ENCODE measurements around the gene KCNMB1. TPM values are rescaled to one million over a fixed set of nuclear protein-coding genes. Genes with fewer than 3 reads are reported as not detected.
"Not testable (repeated sequence)": the region's sequence is repeated elsewhere in the genome, so short reads cannot be mapped to it uniquely, and the experiment has no call there.

Gene KCNMB1
- total RNA-seq, 2 donors from 2014 or later = not detected

DNA sequence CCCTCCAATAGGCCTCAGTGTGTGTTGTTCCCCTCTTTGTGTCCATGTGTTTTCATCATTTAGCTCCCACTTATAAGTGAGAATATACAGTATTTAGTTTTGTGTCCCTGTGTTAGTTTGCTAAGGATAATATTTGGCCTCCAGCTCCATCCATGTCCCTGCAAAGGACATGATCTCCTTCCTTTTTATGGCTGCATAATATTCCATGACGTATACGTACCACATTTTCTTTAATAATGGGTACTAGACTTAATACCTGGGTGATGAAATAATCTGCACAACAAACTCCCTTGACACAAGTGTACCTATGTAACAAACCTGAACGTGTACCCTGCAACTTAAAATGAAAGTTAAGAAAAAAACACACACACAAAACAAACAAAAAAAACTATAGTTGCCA lies 12.6 kb downstream of the KCNMB1 start:
- not testable (repeated sequence) for H3K36me3 Mint-ChIP-seq (ENCODE audit: low read depth); H3K27me3 Mint-ChIP-seq; ATAC-seq (replicated peaks); H3K27ac Mint-ChIP-seq; H3K4me3 Mint-ChIP-seq; H3K9me3 Mint-ChIP-seq; H3K4me1 Mint-ChIP-seq

DNA sequence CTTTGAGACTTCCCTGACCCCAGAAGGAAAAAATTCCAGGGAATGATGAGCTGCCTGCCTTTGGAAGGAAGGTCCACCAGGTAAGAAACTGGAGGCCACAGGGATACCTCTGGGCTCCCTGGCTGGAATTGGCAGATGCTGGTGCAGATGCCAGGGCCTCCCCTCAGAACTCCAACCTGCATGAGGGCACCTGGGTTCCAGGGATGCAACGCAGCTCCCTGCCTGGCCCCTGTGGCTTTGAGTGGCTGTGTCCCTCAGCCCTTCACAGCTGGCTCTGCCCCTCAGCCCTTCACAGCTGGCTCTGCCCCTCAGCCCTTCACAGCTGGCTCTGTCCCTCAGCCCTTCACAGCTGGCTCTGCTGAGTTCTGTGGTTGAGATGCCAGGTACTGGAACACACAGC lies 13.9 kb downstream of the KCNMB1 start:
- no peak for ATAC-seq (replicated peaks)
- H3K27ac Mint-ChIP-seq = no peak overlapping the region
- no peaks in the 10 kb centered on the region for H3K9me3 Mint-ChIP-seq
- H3K4me3 Mint-ChIP-seq = no peak overlapping the region
- peaks cover 5% of the 10 kb centered on the region for H3K27me3 Mint-ChIP-seq
- no peaks in the 10 kb centered on the region for H3K4me1 Mint-ChIP-seq
- H3K36me3 Mint-ChIP-seq (ENCODE audit: low read depth) = no peaks in the 10 kb centered on the region

DNA sequence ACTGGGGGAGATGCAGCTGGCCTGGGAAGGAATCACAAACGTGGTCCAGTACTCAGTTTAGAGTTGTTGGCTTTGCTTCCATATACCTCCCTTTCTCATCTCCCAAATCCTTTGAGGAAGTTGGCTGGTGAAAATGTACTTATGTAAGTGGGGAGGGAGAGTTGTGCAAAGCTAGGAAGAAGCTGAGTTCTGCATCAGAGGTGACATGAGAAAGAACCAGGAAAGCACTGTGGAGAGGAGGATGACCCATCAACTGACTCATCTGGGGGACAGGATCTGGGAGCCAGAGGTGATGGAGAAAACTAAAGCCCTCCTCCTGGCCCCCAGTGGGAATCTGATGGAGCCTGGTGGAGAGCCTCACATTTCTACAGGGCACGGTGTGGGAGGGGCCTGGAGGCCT lies 16.2 kb downstream of the KCNMB1 start:
- Mint-ChIP-seq H3K9me3 (no peaks in the 10 kb centered on the region), H3K4me3 (no peak overlapping the region), H3K4me1 (no peaks in the 10 kb centered on the region), H3K27me3 (no peaks in the 10 kb centered on the region), H3K27ac (no peak overlapping the region), H3K36me3 (ENCODE audit: low read depth) (no peaks in the 10 kb centered on the region)
- no peak for ATAC-seq (replicated peaks)

DNA sequence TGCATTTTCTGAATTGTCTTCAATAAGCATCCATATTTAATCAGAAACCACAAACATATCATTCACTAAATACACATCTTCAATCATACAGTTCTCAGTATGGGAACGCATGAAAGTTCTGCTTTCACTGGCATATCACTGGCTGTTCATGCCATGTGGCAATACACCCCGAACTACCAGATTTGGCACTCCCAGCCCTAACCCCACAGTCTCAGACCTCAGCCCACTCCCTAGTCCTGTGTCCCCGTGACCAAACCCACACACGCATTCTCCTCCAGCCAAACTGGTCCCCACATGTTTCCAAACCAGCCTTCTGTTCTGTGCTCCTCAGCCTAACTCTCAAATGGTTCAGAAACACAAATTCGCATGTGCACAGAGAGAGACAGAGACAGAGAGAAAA lies 20.6 kb downstream of the KCNMB1 start:
- ATAC-seq (replicated peaks) = no peak
- no peaks in the 10 kb centered on the region for H3K36me3 Mint-ChIP-seq (ENCODE audit: low read depth)
- H3K27me3 Mint-ChIP-seq = no peaks in the 10 kb centered on the region
- no peaks in the 10 kb centered on the region for H3K4me1 Mint-ChIP-seq
- no peaks in the 10 kb centered on the region for H3K9me3 Mint-ChIP-seq
- H3K27ac Mint-ChIP-seq = no peak overlapping the region
- H3K4me3 Mint-ChIP-seq = no peak overlapping the region

DNA sequence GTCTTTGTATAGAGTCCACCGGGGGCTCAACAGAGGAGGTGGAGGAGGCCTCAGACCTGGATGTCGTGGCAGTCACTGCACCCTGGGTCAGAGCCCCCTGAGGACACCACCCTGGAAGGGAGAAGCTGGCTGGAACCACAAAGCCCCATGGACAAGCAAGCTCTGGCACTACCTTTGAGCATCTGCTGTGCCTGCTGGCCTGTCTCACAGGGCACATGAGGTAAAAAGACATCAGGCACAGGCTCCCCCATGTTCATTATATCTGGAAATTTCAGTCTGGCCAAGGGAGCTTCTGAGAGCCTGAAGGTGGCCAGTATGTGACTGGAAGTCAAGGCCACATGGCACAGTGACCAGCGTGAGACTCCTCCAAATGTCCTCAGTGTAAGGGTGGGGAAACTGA lies 22.9 kb downstream of the KCNMB1 start:
- no peaks in the 10 kb centered on the region for H3K9me3 Mint-ChIP-seq
- no peaks in the 10 kb centered on the region for H3K27me3 Mint-ChIP-seq
- no peaks in the 10 kb centered on the region for H3K36me3 Mint-ChIP-seq (ENCODE audit: low read depth)
- no peak for ATAC-seq (replicated peaks)
- H3K4me1 Mint-ChIP-seq = no peaks in the 10 kb centered on the region
- no peak overlapping the region for H3K4me3 Mint-ChIP-seq
- no peak overlapping the region for H3K27ac Mint-ChIP-seq

DNA sequence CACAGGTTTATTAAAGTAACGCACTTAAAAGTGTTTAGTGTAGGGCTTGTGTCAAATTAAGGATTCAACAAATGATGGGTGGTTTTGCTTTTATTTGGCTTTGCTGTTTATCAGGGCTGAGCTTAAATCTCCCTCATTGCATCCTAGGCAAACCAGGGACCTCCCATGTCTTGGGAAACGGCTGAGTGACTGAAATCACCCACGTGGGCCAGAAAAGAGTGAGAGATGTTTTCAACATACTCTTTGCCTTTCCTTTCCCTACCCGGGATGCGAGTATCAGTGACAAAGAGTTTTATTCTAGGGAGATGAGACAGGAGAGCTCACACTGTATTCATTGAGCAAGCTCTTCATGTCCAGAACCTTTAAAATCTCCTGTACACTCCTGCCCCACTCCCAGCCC lies 23.3 kb downstream of the KCNMB1 start:
- Mint-ChIP-seq H3K27ac (no peak overlapping the region), H3K4me3 (no peak overlapping the region), H3K27me3 (no peaks in the 10 kb centered on the region), H3K9me3 (no peaks in the 10 kb centered on the region), H3K4me1 (no peaks in the 10 kb centered on the region), H3K36me3 (ENCODE audit: low read depth) (no peaks in the 10 kb centered on the region)
- ATAC-seq (replicated peaks) = no peak

DNA sequence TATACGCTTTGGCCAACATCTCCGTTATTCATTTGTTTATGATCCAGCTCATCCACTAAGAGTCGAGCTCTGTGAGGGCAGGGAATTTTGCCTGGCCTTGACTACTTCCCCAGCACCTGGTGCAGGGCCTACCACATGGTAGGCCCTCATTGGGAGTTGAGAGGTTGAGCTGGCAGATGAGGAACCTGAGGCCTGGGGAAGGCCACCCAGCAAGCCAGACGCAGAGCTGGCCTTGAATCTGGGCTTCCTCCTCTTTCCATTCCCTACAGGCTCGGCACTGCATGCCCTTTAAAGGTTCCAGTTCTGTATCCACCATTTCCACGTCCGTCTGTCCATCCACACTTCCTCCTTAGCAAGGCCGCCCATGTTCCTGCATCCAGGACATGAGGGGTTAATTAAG lies 24.2 kb downstream of the KCNMB1 start:
- no peaks in the 10 kb centered on the region for H3K9me3 Mint-ChIP-seq
- no peaks in the 10 kb centered on the region for H3K36me3 Mint-ChIP-seq (ENCODE audit: low read depth)
- no peak overlapping the region for H3K27ac Mint-ChIP-seq
- ATAC-seq (replicated peaks) = no peak
- no peaks in the 10 kb centered on the region for H3K4me1 Mint-ChIP-seq
- H3K27me3 Mint-ChIP-seq = no peaks in the 10 kb centered on the region
- H3K4me3 Mint-ChIP-seq = no peak overlapping the region

DNA sequence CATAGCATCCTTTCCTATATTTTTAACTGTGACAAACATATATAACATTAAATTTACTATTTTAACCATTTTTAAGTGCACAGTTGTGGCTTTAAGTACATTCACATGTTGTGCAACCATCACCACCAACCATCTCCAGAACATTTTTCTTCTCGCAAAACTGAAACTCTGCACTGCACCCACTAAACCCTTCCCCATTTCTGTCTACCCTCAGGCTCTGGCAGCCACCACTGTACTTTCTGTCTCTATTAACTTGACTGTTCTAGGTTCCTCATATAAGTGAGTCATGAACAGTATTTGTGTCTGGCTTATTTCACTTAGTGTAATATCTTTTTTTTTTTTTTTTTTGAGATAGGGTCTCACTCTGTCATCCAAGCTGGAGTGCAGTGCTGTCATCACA lies 25.5 kb downstream of the KCNMB1 start:
- Mint-ChIP-seq H3K9me3 (no peaks in the 10 kb centered on the region), H3K27me3 (no peaks in the 10 kb centered on the region), H3K4me3 (no peak overlapping the region), H3K4me1 (no peaks in the 10 kb centered on the region), H3K27ac (no peak overlapping the region), H3K36me3 (ENCODE audit: low read depth) (no peaks in the 10 kb centered on the region)
- no peak for ATAC-seq (replicated peaks)

DNA sequence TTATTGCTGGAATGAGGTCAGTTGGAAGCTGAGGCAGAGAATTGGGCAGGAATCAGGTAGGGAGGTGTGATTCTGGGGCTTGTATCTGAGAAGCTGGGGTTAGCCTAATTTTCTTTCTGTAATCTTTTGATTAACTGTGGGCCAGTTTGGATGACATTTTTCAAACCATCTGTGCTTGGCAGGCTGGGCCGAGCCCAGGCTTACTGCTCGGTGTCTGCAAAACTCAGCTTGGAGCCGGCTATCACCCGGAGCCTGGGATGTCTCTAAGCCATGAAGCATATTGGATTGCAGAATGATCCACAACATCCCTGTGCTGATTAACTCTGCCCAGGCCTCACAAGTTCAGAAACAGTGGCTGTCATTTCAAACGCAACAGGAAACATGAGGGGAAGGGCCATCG lies 26.5 kb downstream of the KCNMB1 start:
- ATAC-seq (replicated peaks) = no peak
- Mint-ChIP-seq H3K9me3 (no peaks in the 10 kb centered on the region), H3K36me3 (ENCODE audit: low read depth) (no peaks in the 10 kb centered on the region), H3K4me3 (no peak overlapping the region), H3K4me1 (no peaks in the 10 kb centered on the region), H3K27ac (no peak overlapping the region), H3K27me3 (no peaks in the 10 kb centered on the region)

DNA sequence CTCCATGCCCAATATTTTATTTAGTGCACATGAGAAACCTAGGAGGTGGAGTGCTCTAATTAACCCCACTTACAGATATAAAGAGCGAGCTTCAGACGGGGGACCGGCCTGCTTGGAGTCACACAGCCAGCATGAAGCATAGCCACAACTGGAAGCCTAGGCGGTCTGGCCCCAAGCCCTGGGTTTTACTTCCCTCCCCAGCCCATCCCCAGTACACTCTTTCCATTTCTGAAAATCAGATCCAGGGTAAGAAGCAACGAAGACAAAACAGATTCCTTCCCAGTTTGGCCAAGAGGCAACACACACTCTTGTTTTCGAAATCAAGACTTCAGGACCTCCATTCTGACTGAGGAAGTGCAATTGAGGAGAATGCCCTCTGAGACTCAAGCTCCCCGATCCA lies 27.1 kb downstream of the KCNMB1 start:
- no peaks in the 10 kb centered on the region for H3K27me3 Mint-ChIP-seq

DNA sequence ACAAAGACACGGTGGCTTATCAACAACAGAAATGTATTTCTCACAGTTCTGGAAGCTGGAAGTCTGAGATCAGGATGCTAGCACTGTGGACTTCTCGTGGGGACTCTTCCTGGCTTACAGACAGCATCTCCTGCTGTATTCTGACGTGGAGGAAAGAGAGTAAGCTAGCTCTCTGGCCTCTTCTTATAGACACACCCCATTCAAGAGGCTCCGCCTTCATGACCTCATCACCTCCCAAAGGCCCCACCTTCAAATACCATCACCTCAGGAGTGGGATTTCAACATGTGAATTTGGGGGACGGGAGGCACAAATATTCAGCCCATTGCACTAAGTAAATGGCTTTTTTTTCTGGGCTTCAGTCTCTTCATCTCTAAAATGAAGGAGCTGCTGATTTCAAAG lies 27.6 kb downstream of the KCNMB1 start:
- no peaks in the 10 kb centered on the region for H3K36me3 Mint-ChIP-seq (ENCODE audit: low read depth)
- no peaks in the 10 kb centered on the region for H3K27me3 Mint-ChIP-seq
- no peak overlapping the region for H3K4me3 Mint-ChIP-seq
- no peaks in the 10 kb centered on the region for H3K4me1 Mint-ChIP-seq
- ATAC-seq (replicated peaks) = no peak
- no peak overlapping the region for H3K27ac Mint-ChIP-seq
- no peaks in the 10 kb centered on the region for H3K9me3 Mint-ChIP-seq

More for the DNA sequence above, 27.1 kb downstream of the KCNMB1 start:
- no peaks in the 10 kb centered on the region for H3K4me1 Mint-ChIP-seq
- H3K4me3 Mint-ChIP-seq = no peak overlapping the region
- H3K9me3 Mint-ChIP-seq = no peaks in the 10 kb centered on the region
- no peaks in the 10 kb centered on the region for H3K36me3 Mint-ChIP-seq (ENCODE audit: low read depth)
- H3K27ac Mint-ChIP-seq = no peak overlapping the region
- no peak for ATAC-seq (replicated peaks)

DNA sequence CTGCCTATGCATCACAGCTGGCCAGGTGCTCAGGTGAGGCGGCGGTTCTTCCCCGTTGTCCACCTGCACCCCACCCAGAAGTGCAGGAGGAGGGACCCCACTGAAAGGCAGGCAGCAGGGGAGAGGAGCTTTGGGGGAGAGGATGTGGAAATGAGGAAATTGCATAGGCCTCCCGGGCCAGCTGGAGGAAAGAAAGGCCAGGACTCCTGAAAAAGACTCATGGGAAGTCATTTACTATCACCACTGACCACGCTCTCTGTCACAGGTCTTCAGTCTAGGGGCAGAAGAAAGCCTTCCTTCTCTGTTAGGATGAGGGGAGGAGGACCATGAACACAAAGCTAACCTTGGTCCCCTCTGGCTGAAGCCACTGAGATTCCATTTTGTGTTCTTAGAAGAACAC lies 28.1 kb downstream of the KCNMB1 start:
- H3K36me3 Mint-ChIP-seq (ENCODE audit: low read depth) = no peaks in the 10 kb centered on the region
- H3K4me1 Mint-ChIP-seq = no peaks in the 10 kb centered on the region
- ATAC-seq (replicated peaks) = no peak
- H3K9me3 Mint-ChIP-seq = no peaks in the 10 kb centered on the region
- H3K27me3 Mint-ChIP-seq = no peaks in the 10 kb centered on the region
- H3K4me3 Mint-ChIP-seq = no peak overlapping the region
- H3K27ac Mint-ChIP-seq = no peak overlapping the region

DNA sequence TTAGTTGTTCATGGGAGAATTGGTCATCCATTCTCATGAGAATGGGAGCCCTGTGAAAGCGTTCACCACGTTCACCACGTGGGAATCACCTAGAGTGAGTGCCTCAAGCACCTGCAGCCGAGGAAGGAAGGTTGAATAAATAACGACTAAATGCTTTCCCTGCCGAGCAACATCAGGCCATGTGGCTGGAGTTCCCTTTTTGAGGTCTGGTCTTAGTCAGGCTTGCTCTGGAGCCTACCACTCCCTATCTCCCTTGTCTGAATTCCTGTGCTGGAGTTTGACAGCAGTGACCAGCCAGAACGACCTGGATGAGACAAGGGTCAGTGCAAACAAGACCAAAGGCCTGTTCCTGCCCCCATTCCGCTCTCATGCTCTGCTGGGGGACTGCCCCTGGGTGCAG lies 28.5 kb downstream of the KCNMB1 start:
- no peak for ATAC-seq (replicated peaks)
- no peaks in the 10 kb centered on the region for H3K9me3 Mint-ChIP-seq
- no peaks in the 10 kb centered on the region for H3K36me3 Mint-ChIP-seq (ENCODE audit: low read depth)
- no peak overlapping the region for H3K27ac Mint-ChIP-seq
- no peaks in the 10 kb centered on the region for H3K4me1 Mint-ChIP-seq
- H3K27me3 Mint-ChIP-seq = no peaks in the 10 kb centered on the region
- no peak overlapping the region for H3K4me3 Mint-ChIP-seq

DNA sequence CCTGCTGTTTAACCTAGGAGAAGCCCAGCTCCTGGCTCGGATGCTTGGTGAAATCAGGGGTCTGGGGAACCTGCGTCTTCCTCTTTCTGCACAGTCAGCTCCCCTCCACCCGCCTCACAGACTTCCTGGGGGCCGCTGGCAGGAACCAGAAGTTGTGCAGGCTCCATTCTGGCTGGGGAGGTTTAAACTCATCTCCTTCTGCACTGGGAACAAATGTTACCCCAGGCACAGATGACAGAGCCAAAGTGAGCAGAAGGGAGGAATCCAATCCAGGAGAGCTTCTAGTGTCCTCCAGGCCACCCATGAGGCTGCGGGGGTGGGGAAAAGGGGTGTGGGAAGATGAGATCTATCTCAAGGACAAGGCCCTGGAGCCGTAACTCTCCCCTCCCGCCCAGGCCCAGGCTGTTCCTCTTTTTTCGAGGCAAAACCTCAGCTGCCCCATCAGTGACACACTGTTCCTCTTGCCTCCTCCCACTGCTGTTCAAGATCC lies 31.2 kb downstream of the KCNMB1 start:
- no peak overlapping the region for H3K27ac Mint-ChIP-seq
- ATAC-seq (replicated peaks) = no peak
- H3K4me3 Mint-ChIP-seq = no peak overlapping the region
- peaks cover 13% of the 10 kb centered on the region for H3K27me3 Mint-ChIP-seq
- H3K9me3 Mint-ChIP-seq = no peaks in the 10 kb centered on the region
- no peaks in the 10 kb centered on the region for H3K36me3 Mint-ChIP-seq (ENCODE audit: low read depth)
- H3K4me1 Mint-ChIP-seq = no peaks in the 10 kb centered on the region

DNA sequence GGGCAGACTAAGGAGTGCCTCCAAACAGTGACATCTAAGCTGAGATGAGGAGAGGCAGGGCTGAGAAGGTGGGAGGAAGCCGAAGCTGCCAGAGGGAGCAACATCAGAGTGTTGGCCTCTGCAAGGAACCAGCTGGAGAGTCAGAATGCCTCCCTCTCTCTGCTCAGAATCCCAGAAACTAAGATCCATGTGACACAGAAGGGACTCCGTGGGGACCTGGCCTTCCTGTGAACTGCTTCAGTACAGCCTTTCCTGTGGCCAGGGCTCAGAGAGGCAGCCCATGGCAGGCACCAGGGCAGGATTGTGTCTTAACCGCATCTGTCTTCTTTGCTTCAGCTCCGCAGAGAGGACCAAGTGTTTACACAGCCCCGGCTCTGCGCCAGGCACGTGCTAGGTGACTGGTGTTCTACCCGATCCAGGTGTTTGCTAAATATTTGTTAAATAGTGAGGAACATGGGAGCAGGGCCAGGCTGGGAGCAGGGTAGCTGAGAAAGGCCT lies 33.5 kb downstream of the KCNMB1 start:
- no peak overlapping the region for H3K4me3 Mint-ChIP-seq

DNA sequence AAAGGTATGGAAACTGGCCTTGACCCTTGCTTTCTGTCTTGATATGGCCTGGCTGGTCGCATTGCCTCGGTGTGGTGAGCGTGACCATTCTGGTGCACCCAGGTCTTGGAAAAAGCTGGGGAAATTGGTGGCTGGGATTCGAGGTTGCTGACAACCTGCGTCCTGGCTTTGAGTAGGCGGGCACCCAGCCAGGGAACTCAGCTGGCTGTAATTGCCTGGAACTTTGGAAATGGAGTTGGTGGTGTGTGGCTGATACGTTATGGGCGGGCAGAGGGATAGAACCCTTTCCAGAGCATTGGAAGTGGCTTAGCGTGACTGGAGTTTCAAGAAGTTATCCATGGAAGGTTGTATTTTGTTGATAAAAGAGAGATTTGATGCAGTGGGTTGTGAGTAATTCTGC lies 35.2 kb downstream of the KCNMB1 start:
- H3K4me3 Mint-ChIP-seq = no peak overlapping the region
- H3K4me1 Mint-ChIP-seq = no peaks in the 10 kb centered on the region
- H3K36me3 Mint-ChIP-seq (ENCODE audit: low read depth) = no peaks in the 10 kb centered on the region
- no peaks in the 10 kb centered on the region for H3K9me3 Mint-ChIP-seq
- no peak for ATAC-seq (replicated peaks)
- H3K27me3 Mint-ChIP-seq = peaks cover 26% of the 10 kb centered on the region
- no peak overlapping the region for H3K27ac Mint-ChIP-seq

More for the DNA sequence above, 33.5 kb downstream of the KCNMB1 start:
- no peaks in the 10 kb centered on the region for H3K9me3 Mint-ChIP-seq
- H3K36me3 Mint-ChIP-seq (ENCODE audit: low read depth) = no peaks in the 10 kb centered on the region
- no peak for ATAC-seq (replicated peaks)
- H3K4me1 Mint-ChIP-seq = no peaks in the 10 kb centered on the region
- H3K27me3 Mint-ChIP-seq = peaks cover 19% of the 10 kb centered on the region
- H3K27ac Mint-ChIP-seq = no peak overlapping the region

All from activated T-helper 17 cell treated with anti-CD3 and anti-CD28 coated beads, Interleukin-2, amount 50 U/mL, for 72 hours (primary cell).